Measurements from ENCODE around the gene ABLIM3. TPM values are rescaled to one million over a fixed set of nuclear protein-coding genes. Genes with fewer than 3 reads are reported as not detected.

The ABLIM3 gene
- total and polyA plus RNA-seq, 2 experiments from 2014 or later: 1.1 to 2.1 TPM

GRCh38 chr5:149265068-149265465 is 123.8 kb downstream of the ABLIM3 start:
- TF ChIP-seq CTCF (IDR thresholded peaks at IDR 0.05; ENCODE audit: low read depth, low read length): no peak
- Histone ChIP-seq H3K36me3 (no peaks in the 10 kb centered on the region), H3K4me3 (no peak overlapping the region), H3K4me1 (ENCODE audit: low read depth) (no peaks in the 10 kb centered on the region), H3K27ac (no peak overlapping the region), H3K27me3 (peaks cover 47% of the 10 kb centered on the region), H3K9me3 (ENCODE audit: low read depth) (no peaks in the 10 kb centered on the region)
- DNase-seq (ENCODE audit: low read depth in 1 of 2, low spot score in 1 of 2): no peak

- no peaks in the 10 kb centered on the region for H3K9me3 ChIP-seq (ENCODE audit: low read depth)
- H3K4me3 ChIP-seq: no peak overlapping the region
- no peaks in the 10 kb centered on the region for H3K36me3 ChIP-seq
- peaks cover 44% of the 10 kb centered on the region for H3K27me3 ChIP-seq
- no peaks in the 10 kb centered on the region for H3K4me1 ChIP-seq (ENCODE audit: low read depth)
- DNase-seq (ENCODE audit: low read depth in 1 of 2, low spot score in 1 of 2): peak; percentile 22 to 81
- H3K27ac ChIP-seq: no peak overlapping the region
- TF ChIP-seq CTCF (IDR thresholded peaks at IDR 0.05; ENCODE audit: low read depth, low read length): peak; percentile 66
These were observed 124.3 kb downstream of the ABLIM3 start for GRCh38 chr5:149265597-149265996.

GRCh38 chr5:149267241-149267973 is 126.1 kb downstream of the ABLIM3 start:
- no peak for TF ChIP-seq CTCF (IDR thresholded peaks at IDR 0.05; ENCODE audit: low read depth, low read length)
- Histone ChIP-seq H3K9me3 (ENCODE audit: low read depth) (no peaks in the 10 kb centered on the region), H3K27me3 (peaks cover 35% of the 10 kb centered on the region), H3K4me1 (ENCODE audit: low read depth) (no peaks in the 10 kb centered on the region), H3K36me3 (no peaks in the 10 kb centered on the region), H3K4me3 (no peak overlapping the region), H3K27ac (no peak overlapping the region)
- DNase-seq (ENCODE audit: low read depth in 1 of 2, low spot score in 1 of 2): no peak

GRCh38 chr5:149268928-149269557 is 127.8 kb downstream of the ABLIM3 start:
- no peak overlapping the region for H3K27ac ChIP-seq

GRCh38 chr5:149271195-149271715 is 130.0 kb downstream of the ABLIM3 start:
- Histone ChIP-seq H3K9me3 (ENCODE audit: low read depth) (no peaks in the 10 kb centered on the region), H3K4me1 (ENCODE audit: low read depth) (peaks cover 17% of the 10 kb centered on the region), H3K27ac (no peak overlapping the region), H3K4me3 (peak overlapping the region; percentile 63), H3K27me3 (peaks cover 11% of the 10 kb centered on the region), H3K36me3 (no peaks in the 10 kb centered on the region)
- DNase-seq (ENCODE audit: low read depth in 1 of 2, low spot score in 1 of 2): no peak
- TF ChIP-seq CTCF (IDR thresholded peaks at IDR 0.05; ENCODE audit: low read depth, low read length): no peak

More at GRCh38 chr5:149268928-149269557, 127.8 kb downstream of the ABLIM3 start:
- TF ChIP-seq CTCF (IDR thresholded peaks at IDR 0.05; ENCODE audit: low read depth, low read length): peak; percentile 64
- Histone ChIP-seq H3K27me3 (peaks cover 19% of the 10 kb centered on the region), H3K4me1 (ENCODE audit: low read depth) (peaks cover 14% of the 10 kb centered on the region), H3K36me3 (no peaks in the 10 kb centered on the region), H3K9me3 (ENCODE audit: low read depth) (no peaks in the 10 kb centered on the region), H3K4me3 (no peak overlapping the region)
- peak; percentile 67 to 71 for DNase-seq (ENCODE audit: low read depth in 1 of 2, low spot score in 1 of 2)
